B cell (primary cell): ENCODE measurements around the gene SRPRB.

Experiments used
- CTCF ChIP-seq: fragments of 200-600 bp; IDR thresholded peaks from one replicate; pipeline ENCODE4 v1.8.0; 2022; ENCODE audit warnings: antibody characterized with exemption, mild to moderate bottlenecking
- EZH2 ChIP-seq: IDR thresholded peaks from 2 replicates; pipeline ENCODE4 v1.6.1; 2012; ENCODE audit warnings: borderline replicate concordance, low read depth, mild to moderate bottlenecking, moderate library complexity, low read length; ENCODE audit not compliant: insufficient read depth, poor library complexity, severe bottlenecking

GRCh38 chr3:133863911-133864310, 58.3 kb downstream of the SRPRB start:
- no peak for TF ChIP-seq CTCF
- no peak for TF ChIP-seq EZH2
